IPS DF 4.7 (cell line): ENCODE measurements around the gene PRSS21.

Experiments used
- DNase-seq: peaks from one replicate; pipeline ENCODE4 v3.0.0-alpha.2; 2013; ENCODE audit warnings: low spot score; ENCODE audit errors: extremely low read depth

PRSS21 gene

GRCh38 chr16:2843526-2843925 is 26.5 kb downstream of the PRSS21 start:
- DNase-seq = no peak

GRCh38 chr16:2845116-2845515 is 28.1 kb downstream of the PRSS21 start:
- no peak for DNase-seq

GRCh38 chr16:2846511-2847310 is 29.7 kb downstream of the PRSS21 start:
- no peak for DNase-seq

GRCh38 chr16:2848933-2849725 is 32.1 kb downstream of the PRSS21 start:
- no peak for DNase-seq

GRCh38 chr16:2852003-2852730 is 35.1 kb downstream of the PRSS21 start:
- no peak for DNase-seq

GRCh38 chr16:2852731-2853507 is 35.9 kb downstream of the PRSS21 start:
- no peak for DNase-seq

GRCh38 chr16:2853531-2854073 is 36.6 kb downstream of the PRSS21 start:
- no peak for DNase-seq

- DNase-seq = peak; percentile 33
Observed at GRCh38 chr16:2854700-2855309, 37.8 kb downstream of the PRSS21 start.

GRCh38 chr16:2855536-2855935 is 38.5 kb downstream of the PRSS21 start:
- DNase-seq = no peak

- DNase-seq = no peak
Observed at GRCh38 chr16:2856061-2856670, 39.1 kb downstream of the PRSS21 start.

- no peak for DNase-seq
Observed at GRCh38 chr16:2856686-2857450, 39.8 kb downstream of the PRSS21 start.

- DNase-seq = no peak
Observed at GRCh38 chr16:2857451-2858244, 40.6 kb downstream of the PRSS21 start, which contains the start of gene PRSS22. Gene PRSS22 (minus strand): TSS chr16:2858170. CDS start chr16:2858104, 66 bp downstream.

- DNase-seq = no peak
Observed at GRCh38 chr16:2858245-2859025, 41.4 kb downstream of the PRSS21 start.

- no peak for DNase-seq
Observed at GRCh38 chr16:2859686-2860265, 42.7 kb downstream of the PRSS21 start.

GRCh38 chr16:2860826-2861567 is 44.0 kb downstream of the PRSS21 start:
- DNase-seq = no peak

GRCh38 chr16:2865651-2866050 is 48.6 kb downstream of the PRSS21 start:
- no peak for DNase-seq
